HG02759 (cell line): Measurements from ENCODE around the gene FOXK1.

ENCODE experiments used
- ATAC-seq: cut with Tn5 transposase; IDR thresholded peaks from one replicate; pipeline ENCODE4 v1.9.1; 2021; ENCODE audit warnings: mild to moderate bottlenecking, moderate library complexity; ENCODE audit not compliant: unreplicated experiment

Gene FOXK1

DNA sequence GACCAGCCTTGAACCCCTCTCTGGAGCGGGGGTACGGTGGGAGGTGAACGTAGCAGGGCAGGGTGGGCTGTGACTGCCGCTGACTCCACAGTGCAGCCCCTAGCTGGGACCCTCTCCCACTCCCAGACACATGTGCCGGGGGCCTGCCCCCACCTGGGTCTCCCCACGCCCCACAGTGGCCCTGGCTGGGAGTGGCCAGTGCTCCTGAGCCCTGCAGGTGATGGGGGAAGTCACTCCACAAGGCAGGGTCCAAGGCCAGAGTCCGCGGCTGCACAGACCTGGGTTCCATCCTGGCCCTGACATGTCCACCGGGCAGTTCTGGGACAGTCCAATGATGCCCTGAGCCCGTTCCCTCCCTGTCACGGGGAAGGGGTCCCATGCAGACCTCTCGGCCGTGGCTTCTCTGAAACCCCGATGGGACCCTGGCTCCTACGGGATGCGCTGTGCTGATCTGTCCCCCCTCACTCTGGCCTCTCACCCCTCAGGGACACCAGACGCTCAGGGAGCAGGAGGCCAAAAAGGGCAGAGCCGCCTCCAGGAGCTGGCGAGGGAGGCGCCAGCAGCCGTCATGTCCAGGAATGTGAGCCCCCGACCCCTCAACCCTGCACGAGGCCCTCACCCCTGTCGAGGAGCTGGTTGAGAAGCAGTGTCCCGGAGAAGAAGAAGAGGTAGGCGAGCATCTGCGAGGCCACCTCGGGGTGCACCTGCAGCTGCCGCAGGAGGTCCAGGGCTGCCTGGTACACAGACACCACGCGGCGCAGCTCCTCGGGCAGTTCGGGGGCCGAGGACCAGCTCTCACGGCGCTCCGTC, 133.7 kb downstream of the FOXK1 start:
- ATAC-seq = no peak

DNA sequence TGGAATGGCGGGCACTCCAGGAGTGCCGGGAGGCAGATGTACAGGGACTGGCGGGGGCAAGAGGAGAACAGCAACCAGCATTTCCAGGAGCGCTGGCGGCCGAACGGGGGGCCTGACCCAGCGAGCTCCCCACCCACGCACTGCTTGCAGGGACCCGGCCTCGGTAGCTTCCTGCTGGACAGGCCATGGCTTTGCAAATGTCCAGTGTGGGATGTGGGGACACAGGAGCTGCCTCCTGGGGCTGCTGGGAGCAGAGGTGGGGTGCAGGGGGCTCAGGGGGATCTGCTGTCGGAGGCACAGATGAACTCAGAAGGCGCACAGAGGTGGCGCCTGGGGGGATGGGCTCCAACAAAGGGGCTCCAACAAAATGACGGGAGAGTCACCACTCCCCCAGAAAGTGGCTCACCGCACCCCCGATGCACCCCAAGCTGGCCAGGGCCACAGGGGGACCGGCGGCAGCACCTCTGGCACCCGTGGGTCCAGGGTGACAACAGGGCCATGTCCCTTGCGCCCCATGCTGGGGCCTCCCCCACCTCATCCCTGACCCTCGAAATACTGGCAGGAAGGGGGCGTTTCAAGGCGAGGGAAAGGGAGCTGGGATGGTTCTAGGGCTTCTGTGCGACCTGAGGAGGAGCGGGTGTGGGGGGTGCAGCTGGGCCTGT, 134.5 kb downstream of the FOXK1 start:
- no peak for ATAC-seq

DNA sequence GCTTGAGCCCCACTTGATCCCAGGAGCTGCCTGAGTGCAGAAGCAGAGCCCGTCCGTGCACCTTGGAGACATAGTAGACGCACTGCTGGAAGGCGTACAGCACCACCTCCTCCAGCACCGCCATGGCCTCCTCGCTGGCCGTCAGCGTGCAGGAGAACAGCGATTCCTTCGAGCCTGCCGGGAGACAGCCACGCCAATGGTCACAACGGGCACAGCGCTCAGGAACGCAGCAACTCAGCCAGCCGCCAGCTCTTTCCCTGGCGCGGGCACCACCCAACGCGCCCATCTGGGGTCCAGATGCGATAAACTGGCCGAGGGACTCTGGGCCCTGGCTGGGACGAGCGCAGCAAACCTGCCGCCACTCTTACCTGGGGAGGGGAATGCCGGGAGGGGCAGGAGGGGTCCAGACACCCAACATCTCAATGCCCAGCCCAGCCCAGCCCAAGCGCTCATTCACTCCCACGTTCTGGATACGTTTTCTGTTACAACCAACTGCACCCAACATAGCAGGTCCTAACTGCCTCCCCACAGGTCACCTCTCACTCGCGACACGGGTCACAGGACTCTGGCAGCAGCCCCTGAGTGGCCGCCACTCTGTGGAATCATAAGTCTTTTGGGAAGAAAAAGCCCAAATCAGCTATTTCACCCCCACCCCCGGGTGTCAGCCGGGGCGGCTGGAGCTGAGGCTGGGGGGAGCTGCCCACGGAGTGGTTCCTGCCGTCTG, 135.2 kb downstream of the FOXK1 start:
- ATAC-seq = no peak

DNA sequence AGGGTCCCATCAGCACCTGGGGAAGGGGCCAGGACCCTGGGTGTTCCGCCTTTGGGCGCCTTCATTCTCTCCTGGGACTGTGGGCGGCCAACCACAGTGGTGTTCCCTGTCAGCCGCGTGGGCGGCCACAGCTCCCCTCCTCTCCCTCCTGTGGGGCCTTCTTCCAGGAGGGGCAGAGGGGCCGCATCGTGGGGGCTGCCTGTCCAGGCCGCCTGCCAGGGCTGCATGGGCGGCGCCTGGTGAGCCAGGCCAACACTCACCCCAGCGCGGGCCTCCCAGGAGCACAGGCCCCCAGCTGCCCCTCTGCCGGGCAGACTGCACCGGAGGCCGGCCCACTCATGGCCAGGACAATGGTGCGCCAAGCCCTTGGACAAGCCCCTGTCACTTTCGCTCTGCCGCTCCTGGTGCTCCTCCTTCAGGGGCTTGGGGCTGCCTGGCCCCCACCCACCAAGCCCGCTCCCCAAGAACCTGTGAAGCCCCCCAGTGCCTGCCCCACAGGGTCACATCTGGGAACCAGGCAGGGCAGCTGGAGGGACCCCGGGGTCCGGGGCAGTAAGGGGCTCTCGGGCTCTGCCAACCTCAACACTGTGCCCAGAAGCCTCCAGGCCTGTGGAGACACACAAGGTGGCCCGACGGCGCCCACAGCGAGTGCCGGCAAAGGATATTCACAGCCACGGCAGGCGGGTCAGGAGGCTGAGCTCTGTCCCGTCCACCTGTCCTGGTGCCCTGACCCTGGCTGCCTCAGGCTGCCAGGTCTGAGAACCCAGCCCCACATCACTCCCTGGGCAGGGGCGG, 136.1 kb downstream of the FOXK1 start:
- ATAC-seq = no peak

DNA sequence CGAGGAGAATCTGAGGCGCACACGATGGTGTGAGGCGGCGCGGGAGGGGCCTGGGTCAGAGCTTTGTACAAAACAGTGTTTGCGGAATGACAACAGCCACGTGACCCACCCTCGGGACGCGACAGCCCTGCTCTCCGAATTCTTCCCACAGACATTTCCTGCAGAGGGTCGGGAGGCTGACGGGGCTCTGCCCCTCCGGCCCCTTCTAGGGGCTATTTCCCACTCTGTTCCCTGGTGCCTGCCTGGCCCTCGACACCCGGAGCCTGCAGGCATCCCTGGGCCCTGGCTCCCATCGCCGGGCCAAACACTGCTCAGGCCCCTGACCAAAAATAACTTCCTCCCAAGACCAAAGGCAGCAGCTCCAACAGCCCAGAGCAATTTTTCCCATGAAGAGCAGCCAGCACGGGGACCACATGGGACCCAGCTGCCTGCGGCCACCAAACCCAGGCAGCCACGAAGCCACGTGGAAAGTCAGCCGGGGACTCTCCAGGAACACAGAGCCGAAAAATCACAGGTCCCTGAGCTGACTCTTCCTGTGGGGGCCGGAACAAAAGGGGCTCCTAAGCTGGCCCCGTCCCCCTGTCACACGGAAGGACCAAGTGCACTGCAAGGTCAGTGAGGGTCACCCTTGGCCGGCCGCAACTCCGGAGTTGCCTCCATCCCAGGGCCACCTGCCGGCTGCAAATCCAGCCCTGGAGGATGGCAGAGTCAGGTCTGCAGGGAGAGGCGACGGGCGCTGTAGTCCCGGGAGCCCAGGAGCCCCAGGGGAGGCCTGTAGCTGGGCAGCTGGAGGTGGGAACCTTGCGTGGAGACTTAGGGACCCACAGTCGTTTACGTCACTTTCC, 137.7 kb downstream of the FOXK1 start:
- no peak for ATAC-seq

DNA sequence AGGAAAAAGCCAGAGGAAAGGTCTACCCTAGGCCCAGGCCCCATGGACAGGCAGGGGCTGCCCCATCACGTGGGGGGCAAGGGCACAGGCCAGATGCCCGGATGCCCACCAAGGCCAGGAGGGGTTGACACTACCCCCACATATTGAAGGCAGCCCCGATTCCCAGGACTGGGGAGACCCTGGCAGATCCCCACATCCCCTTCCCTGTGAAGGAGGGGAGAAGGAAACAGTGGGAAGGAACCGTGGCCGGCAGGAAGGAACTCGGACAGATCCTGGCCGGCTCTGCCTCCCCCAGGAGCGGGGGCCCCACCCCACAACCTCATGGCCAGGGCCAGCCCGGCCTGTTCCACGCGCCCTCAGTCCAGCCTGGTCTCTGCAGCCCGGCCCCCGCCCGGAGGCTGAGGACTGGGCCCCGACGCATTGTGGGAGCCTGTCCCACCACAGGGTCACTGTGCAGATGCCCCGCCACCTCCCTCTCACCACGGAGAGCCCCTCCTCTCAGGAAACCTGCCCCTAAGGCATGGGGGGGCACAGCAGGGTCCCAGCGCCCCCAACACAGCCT, 138.4 kb downstream of the FOXK1 start:
- no peak for ATAC-seq
